LNCaP clone FGC (cell line): ENCODE data around the gene ISYNA1.

ENCODE experiments used
- DNase-seq: peaks from one replicate; pipeline ENCODE4 v3.0.0-alpha.2; 2011; ENCODE audit warnings: low read depth
- H3K4me3 ChIP-seq: 2 replicates; pipeline ENCODE4 v1.5.1; 2011; ENCODE audit warnings: mild to moderate bottlenecking, low read depth, low read length, control low read depth
- CTCF ChIP-seq: IDR thresholded peaks from 2 replicates; pipeline ENCODE4 v1.5.1; 2012; ENCODE audit warnings: mild to moderate bottlenecking; ENCODE audit not compliant: control insufficient read depth, insufficient read depth; ENCODE audit errors: extremely low read depth

ISYNA1 gene

GRCh38 chr19:18388960-18389725 lies 48.8 kb downstream of the ISYNA1 start:
- no peak for DNase-seq
- TF ChIP-seq CTCF, result no peak
- H3K4me3 ChIP-seq, result peak overlapping the region; percentile 94

GRCh38 chr19:18388100-18388959 lies 49.6 kb downstream of the ISYNA1 start:
- peak; percentile 96 for TF ChIP-seq CTCF
- H3K4me3 ChIP-seq, result peak overlapping the region; percentile 94
- DNase-seq, result no peak

- TF ChIP-seq CTCF, result no peak
- DNase-seq, result no peak
- peak overlapping the region; percentile 94 for H3K4me3 ChIP-seq
Observed at GRCh38 chr19:18386543-18387271, 51.2 kb downstream of the ISYNA1 start.

- peak; percentile 87 for DNase-seq
- peak within 1 kb of the TSS; percentile 94 for H3K4me3 ChIP-seq
- TF ChIP-seq CTCF, result peak; percentile 81
Observed at GRCh38 chr19:18385675-18386542, 52.0 kb downstream of the ISYNA1 start, which contains the start of gene GDF15. Gene GDF15 (plus strand): TSS chr19:18386158. CDS start chr19:18386190, 32 bp downstream.

GRCh38 chr19:18385359-18385674 lies 52.6 kb downstream of the ISYNA1 start:
- peak overlapping the region; percentile 94; the same call in 1 of the 2 replicates for H3K4me3 ChIP-seq
- TF ChIP-seq CTCF, result no peak
- no peak for DNase-seq

GRCh38 chr19:18384775-18385174 lies 53.2 kb downstream of the ISYNA1 start:
- TF ChIP-seq CTCF, result no peak
- no peak overlapping the region for H3K4me3 ChIP-seq
- DNase-seq, result no peak
